ENCODE measurements around the gene JAG2.

Gene JAG2

GRCh38 chr14:105212541-105213300 is 44.1 kb upstream of the JAG2 start:
- no peak for DNase-seq (ENCODE audit: low read depth)

GRCh38 chr14:105211758-105212089 is 43.1 kb upstream of the JAG2 start:
- no peak overlapping the region for H3K4me3 ChIP-seq (ENCODE audit: low read depth, low read length)
- no peak for TF ChIP-seq CTCF (IDR thresholded peaks at IDR 0.05; ENCODE audit: control insufficient read depth, extremely low read depth, insufficient read depth)
- DNase-seq (ENCODE audit: low read depth) = no peak

More at GRCh38 chr14:105212541-105213300, 44.1 kb upstream of the JAG2 start:
- no peak for TF ChIP-seq CTCF (IDR thresholded peaks at IDR 0.05; ENCODE audit: control insufficient read depth, extremely low read depth, insufficient read depth)
- no peak overlapping the region for H3K4me3 ChIP-seq (ENCODE audit: low read depth, low read length)

- DNase-seq (ENCODE audit: low read depth) = no peak
- no peak for TF ChIP-seq CTCF (IDR thresholded peaks at IDR 0.05; ENCODE audit: control insufficient read depth, extremely low read depth, insufficient read depth)
- H3K4me3 ChIP-seq (ENCODE audit: low read depth, low read length) = no peak overlapping the region
Measured at GRCh38 chr14:105211086-105211757, 42.6 kb upstream of the JAG2 start.

- no peak overlapping the region for H3K4me3 ChIP-seq (ENCODE audit: low read depth, low read length)
- TF ChIP-seq CTCF (IDR thresholded peaks at IDR 0.05; ENCODE audit: control insufficient read depth, extremely low read depth, insufficient read depth) = no peak
- DNase-seq (ENCODE audit: low read depth) = no peak
Measured at GRCh38 chr14:105210266-105211025, 41.9 kb upstream of the JAG2 start.

GRCh38 chr14:105209646-105210045 is 41.1 kb upstream of the JAG2 start:
- no peak overlapping the region for H3K4me3 ChIP-seq (ENCODE audit: low read depth, low read length)
- DNase-seq (ENCODE audit: low read depth) = no peak
- TF ChIP-seq CTCF (IDR thresholded peaks at IDR 0.05; ENCODE audit: control insufficient read depth, extremely low read depth, insufficient read depth) = no peak

GRCh38 chr14:105209091-105209490 is 40.5 kb upstream of the JAG2 start:
- no peak overlapping the region for H3K4me3 ChIP-seq (ENCODE audit: low read depth, low read length)
- DNase-seq (ENCODE audit: low read depth) = no peak
- no peak for TF ChIP-seq CTCF (IDR thresholded peaks at IDR 0.05; ENCODE audit: control insufficient read depth, extremely low read depth, insufficient read depth)

Data from LNCaP clone FGC (cell line).